ENCODE data around the gene CXCL1.

- TF ChIP-seq, protein P1, sequence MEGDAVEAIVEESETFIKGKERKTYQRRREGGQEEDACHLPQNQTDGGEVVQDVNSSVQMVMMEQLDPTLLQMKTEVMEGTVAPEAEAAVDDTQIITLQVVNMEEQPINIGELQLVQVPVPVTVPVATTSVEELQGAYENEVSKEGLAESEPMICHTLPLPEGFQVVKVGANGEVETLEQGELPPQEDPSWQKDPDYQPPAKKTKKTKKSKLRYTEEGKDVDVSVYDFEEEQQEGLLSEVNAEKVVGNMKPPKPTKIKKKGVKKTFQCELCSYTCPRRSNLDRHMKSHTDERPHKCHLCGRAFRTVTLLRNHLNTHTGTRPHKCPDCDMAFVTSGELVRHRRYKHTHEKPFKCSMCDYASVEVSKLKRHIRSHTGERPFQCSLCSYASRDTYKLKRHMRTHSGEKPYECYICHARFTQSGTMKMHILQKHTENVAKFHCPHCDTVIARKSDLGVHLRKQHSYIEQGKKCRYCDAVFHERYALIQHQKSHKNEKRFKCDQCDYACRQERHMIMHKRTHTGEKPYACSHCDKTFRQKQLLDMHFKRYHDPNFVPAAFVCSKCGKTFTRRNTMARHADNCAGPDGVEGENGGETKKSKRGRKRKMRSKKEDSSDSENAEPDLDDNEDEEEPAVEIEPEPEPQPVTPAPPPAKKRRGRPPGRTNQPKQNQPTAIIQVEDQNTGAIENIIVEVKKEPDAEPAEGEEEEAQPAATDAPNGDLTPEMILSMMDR (IDR thresholded peaks at IDR 0.05; ENCODE audit: insufficient read depth, low read depth, low read length) = no peak
- no peak for TF ChIP-seq EZH2 (IDR thresholded peaks at IDR 0.05; ENCODE audit: insufficient read depth, low read length)
Measured at GRCh38 chr4:73918058-73918457, 48.9 kb downstream of the CXCL1 start.
